NCI-H345 treated with DMSO at 0.1 percent for 48 hours (cell line): Measurements from ENCODE around the gene PMF1.
"Not testable (repeated sequence)": the region's sequence is repeated elsewhere in the genome, so short reads cannot be mapped to it uniquely, and the experiment has no call there.

Experiments used
- DNase-seq: peaks from one replicate; lab custom pipeline; 2025; ENCODE audit not compliant: unreplicated experiment; lab: John Stamatoyannopoulos, UW

The PMF1 gene

DNA sequence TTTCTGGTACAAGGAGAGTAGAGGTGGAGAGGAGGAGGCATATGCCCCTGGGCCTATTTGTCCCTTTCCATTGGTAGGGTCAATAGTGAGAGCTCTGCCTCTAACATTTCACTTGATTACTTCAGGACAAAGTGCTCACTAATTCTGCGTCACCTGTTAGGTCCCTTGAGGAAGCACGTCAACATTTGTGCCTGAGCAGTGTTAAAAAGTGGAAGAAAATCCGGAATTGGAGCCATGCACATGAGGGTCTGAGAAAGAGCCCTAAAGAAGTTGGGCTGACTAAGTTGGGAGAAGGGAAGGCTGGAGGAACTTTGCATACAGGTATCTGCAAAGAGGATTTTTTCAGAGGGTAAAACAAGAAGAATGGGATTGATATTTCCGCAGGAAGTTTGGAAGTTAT is 17.0 kb upstream of the PMF1 start:
- no peak for DNase-seq

GRCh38 chr1:156196445-156196844 is 16.4 kb upstream of the PMF1 start:
- no peak for DNase-seq

DNA sequence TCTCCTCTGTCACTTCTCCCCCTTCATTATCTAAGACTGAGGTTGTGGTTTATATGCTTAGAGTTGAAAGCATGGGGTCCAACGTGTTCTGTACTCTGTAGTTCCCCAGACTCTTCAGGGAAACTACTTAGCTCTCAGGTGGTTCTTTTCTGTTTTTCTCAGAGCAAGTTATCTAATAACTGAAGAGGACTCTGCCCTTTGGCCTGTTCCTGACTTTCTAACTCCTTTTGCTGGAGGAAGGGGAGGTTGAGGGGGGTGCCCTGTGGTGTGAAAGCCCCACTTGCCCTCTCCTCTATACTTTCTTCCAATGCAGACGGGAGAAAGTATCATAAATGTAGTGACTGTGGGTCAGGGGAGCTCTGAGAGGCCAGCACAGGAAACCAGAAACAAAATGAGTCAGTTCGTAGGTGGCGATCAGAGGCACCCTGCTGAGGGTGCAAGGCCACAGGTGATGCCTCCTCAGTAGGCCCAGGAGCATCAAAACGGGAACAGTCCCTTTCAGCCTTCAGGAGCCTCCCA is 13.9 kb upstream of the PMF1 start:
- DNase-seq: no peak

- no peak for DNase-seq
Measured at GRCh38 chr1:156200044-156200443, 12.8 kb upstream of the PMF1 start.

- DNase-seq: no peak
Measured at GRCh38 chr1:156203331-156203730, 9.5 kb upstream of the PMF1 start.

- no peak for DNase-seq
Measured at GRCh38 chr1:156204686-156205085, 8.1 kb upstream of the PMF1 start.

DNA sequence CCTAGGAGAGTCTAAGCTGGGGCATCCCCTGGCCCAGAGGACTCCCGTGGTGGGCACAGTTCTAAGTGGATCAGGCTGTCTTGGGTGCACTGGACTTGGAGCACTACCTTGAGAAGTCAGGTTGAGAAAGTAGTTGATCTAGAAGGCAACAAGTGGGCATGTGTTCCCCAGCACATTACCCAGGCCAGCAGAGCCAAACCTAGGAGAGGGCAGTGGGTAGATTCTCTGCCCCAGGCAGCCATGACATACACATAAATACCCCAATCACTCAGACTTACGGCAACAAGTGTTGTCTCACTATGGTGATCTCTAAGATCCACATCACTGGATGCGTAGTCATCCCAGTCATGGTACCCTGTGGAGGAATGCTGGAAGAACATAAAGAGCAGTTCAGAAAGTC is 1.6 kb upstream of the PMF1 start:
- no peak for DNase-seq

- DNase-seq: no peak
Measured at GRCh38 chr1:156212130-156212529, 677 bp upstream of the PMF1 start.

- no peak for DNase-seq
Measured at GRCh38 chr1:156213644-156213966, 798 bp downstream of the PMF1 start.

DNA sequence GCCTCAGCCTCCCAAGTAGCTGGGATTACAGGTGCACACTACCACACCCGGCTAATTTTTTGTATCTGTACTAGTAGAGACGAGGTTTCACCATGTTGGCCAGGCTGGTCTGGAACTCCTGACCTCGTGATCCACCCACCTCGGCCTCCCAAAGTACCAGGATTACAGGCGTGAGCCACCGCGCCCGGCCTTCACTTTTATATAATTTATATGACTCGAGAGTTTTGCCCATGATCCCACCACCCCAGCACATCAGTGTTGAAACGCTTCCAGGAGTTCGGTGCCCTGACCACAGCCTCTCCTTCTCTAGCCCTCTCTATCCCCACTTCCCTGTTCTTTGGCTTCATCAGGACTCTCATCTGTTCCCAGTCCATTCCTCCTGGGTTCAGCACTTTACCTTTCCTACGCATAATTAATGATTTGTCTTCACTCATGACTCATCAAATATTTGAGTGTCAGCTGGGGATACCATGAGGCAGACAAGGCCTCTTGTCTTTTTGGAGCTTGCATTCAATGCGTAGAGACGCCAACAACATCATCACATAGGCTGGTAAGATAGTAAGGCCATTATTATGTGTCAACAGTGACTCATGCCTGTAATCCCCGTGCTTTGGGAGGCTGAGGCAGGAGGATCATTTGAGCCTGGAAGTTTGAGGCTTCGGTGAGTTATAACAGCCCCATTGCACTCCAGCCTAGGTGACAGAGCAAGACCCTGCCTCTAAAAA is 1.4 kb downstream of the PMF1 start:
- no peak for DNase-seq

DNA sequence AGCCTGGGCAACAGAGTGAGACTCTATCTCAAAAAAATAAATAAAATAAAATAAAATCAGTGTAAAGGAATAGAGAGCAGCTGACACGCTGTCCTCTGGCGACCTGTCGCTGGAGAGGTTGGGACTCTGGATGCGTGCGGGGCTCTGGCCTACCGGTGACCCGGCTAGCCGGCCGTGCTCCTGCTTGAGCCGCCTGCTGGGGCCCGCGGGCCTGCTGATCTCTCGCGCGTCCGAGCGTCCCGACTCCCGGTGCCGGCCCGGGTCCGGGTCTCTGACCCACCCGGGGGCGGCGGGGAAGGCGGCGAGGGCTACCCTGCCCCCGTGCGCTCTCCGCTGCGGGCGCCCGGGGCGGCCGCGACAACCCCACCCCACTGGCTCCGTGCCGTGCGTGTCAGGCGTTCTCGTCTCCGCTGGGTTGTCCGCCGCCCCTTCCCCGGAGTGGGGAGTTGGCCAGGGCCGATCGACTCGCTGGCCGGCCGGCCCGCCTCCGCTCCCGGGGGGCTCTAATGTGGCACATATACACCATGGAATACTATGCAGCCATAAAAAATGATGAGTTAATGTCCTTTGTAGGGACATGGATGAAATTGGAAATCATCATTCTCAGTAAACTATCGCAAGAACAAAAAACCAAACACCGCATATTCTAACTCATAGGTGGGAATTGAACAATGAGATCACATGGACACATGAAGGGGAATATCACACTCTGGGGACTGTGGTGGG is 3.7 kb downstream of the PMF1 start:
- not testable (repeated sequence) for DNase-seq

DNA sequence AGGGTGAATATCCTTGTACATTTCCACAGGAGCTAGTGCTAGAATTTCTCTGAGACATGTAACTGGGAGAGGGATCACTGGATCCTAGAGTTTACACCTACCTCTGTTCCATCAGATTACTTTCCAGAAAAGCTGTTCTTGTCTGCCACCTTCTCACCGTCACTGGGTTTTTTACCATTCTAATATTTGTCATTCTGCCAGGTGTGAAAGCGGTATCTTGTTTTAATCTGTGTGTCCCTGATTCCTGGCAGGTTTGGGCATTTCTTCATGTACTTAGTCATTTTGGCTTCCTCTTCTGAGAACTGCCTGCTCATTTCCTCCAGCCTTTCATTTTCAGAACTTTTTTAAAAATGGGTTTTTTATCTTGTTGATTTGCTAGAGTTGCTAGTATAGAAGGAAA is 5.1 kb downstream of the PMF1 start:
- no peak for DNase-seq

GRCh38 chr1:156220226-156220625 is 7.4 kb downstream of the PMF1 start:
- no peak for DNase-seq

GRCh38 chr1:156221986-156222692 is 9.3 kb downstream of the PMF1 start:
- DNase-seq: no peak

DNA sequence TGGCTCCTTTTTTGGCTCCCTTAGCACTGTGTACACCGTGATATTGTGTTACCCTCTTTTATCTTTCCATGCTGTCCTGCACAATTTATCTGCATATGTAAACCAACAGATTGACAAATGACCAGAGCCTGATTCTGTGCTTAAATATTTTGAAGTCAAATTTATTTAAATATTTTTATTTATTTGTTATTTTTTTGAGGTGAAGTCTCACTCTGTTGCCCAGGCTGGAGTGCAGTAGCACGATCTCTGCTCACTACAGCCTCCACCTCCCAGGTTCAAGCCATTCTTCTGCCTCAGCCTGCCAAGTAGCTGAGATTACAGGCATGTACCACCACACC is 12.8 kb downstream of the PMF1 start:
- DNase-seq: no peak

- no peak for DNase-seq
Measured at GRCh38 chr1:156226116-156226538, 13.3 kb downstream of the PMF1 start.

- no peak for DNase-seq
Measured at GRCh38 chr1:156226782-156227181, 14.0 kb downstream of the PMF1 start.

- DNase-seq: no peak
Measured at GRCh38 chr1:156228501-156228900, 15.7 kb downstream of the PMF1 start.

- DNase-seq: no peak
Measured at GRCh38 chr1:156229809-156230472, 17.1 kb downstream of the PMF1 start.

- no peak for DNase-seq
Measured at GRCh38 chr1:156230473-156230837, 17.6 kb downstream of the PMF1 start.

GRCh38 chr1:156232201-156232894 is 19.5 kb downstream of the PMF1 start:
- DNase-seq: no peak
